SK-N-MC (cell line): ENCODE measurements around the gene FCGR3A.
"Not testable (repeated sequence)": the region's sequence is repeated elsewhere in the genome, so short reads cannot be mapped to it uniquely, and the experiment has no call there.

Experiments used
- EZH2 ChIP-seq: fragments of 200-600 bp; sonication (generic); IDR thresholded peaks from one replicate; pipeline ENCODE4 v1.6.1; 2017; ENCODE audit warnings: antibody characterized with exemption
- POLR2AphosphoS5 ChIP-seq: IDR thresholded peaks from 2 replicates; pipeline ENCODE4 v1.6.1; 2012; ENCODE audit warnings: mild to moderate bottlenecking, low read depth, low read length, borderline replicate concordance

GRCh38 chr1:161553631-161554030 lies 4.0 kb upstream of the FCGR3A start:
- TF ChIP-seq POLR2AphosphoS5, EZH2: not testable (repeated sequence)
